KOPT-K1 (cell line): ENCODE results near the gene CEBPB.

Experiments used
- H3K27ac ChIP-seq: fragments of 200-600 bp; sonication (generic); 2 replicates; pipeline ENCODE4 v1.5.1; 2016; ENCODE audit warnings: antibody characterized with exemption, mild to moderate bottlenecking, low read depth, low read length; ENCODE audit not compliant: poor library complexity, severe bottlenecking
- H3K36me3 ChIP-seq: fragments of 200-600 bp; sonication (generic); 2 replicates; pipeline ENCODE4 v1.5.1; 2017; ENCODE audit warnings: antibody characterized with exemption, mild to moderate bottlenecking, low read length, moderate library complexity; ENCODE audit not compliant: insufficient read depth
- H3K9me3 ChIP-seq: fragments of 200-600 bp; sonication (generic); 2 replicates; pipeline ENCODE4 v1.5.1; 2017; ENCODE audit warnings: antibody characterized with exemption, low read length, mild to moderate bottlenecking; ENCODE audit not compliant: insufficient read depth, poor library complexity, severe bottlenecking

The CEBPB gene

DNA sequence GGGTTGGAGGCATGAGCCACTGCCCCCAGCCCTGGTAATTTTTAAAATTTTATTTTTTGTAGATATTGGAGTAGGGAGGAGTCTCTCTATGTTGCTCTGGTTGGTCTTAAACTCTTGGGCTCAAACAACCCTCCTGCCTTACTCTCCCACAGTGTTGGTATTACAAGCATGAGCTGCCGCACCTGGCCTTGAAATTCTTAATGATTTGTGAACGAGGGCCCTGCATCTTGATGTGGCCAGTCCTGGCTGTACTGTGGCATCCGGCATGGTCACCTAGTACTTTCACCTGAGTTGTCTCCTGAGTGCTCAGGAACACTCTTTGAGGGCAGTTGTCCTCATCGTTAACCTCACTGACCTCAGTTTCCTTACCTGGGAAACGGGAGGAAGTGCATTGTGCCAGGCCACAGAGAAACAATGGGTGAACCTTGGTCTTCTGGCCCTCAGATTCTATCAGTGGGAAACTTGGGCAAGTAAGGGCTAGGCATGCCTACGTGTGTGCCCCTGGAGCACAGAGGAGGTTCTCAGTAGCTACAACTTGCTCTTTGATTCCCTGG lies 19.5 kb downstream of the CEBPB start:
- H3K36me3 ChIP-seq = no peaks in the 10 kb centered on the region
- H3K9me3 ChIP-seq = no peaks in the 10 kb centered on the region
- H3K27ac ChIP-seq = no peak overlapping the region

GRCh38 chr20:50211091-50211490 lies 20.5 kb downstream of the CEBPB start:
- H3K9me3 ChIP-seq = no peaks in the 10 kb centered on the region
- H3K36me3 ChIP-seq = no peaks in the 10 kb centered on the region
- H3K27ac ChIP-seq = no peak overlapping the region

- H3K9me3 ChIP-seq = no peaks in the 10 kb centered on the region
- no peak overlapping the region for H3K27ac ChIP-seq
- no peaks in the 10 kb centered on the region for H3K36me3 ChIP-seq
Measured at GRCh38 chr20:50213531-50214106, 23.0 kb downstream of the CEBPB start.

- Histone ChIP-seq H3K27ac (no peak overlapping the region), H3K36me3 (no peaks in the 10 kb centered on the region), H3K9me3 (no peaks in the 10 kb centered on the region)
Measured at GRCh38 chr20:50214226-50215024, 23.8 kb downstream of the CEBPB start.

DNA sequence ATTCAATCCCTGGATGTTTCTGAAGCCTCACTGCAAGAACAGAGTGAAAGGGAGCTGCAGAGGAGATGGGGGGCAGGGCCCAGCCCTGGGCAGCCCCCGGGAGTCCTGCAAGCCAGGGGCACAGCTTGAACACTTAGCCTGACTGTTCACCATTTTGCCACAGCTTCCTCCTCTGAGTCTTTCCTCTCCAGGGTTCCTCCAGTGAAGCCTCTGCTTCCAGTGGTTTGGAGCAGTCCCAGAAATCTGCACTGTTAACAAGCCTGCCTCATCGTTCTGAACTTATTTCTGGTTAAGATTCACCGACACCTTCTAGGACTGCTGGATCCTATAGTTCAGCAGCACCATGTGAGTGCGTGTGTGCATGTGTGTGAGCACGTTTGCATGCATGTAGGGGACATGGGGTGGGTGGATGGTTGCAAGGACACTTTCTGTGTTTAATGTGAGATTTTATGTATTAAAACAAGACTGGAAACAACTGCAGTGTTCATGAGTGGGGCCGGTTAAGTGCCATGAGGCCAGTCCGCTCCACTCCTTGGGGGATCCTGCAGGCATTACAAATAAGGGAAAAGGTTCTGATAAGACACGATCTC lies 24.6 kb downstream of the CEBPB start:
- no peak overlapping the region for H3K27ac ChIP-seq
- H3K36me3 ChIP-seq = no peaks in the 10 kb centered on the region
- H3K9me3 ChIP-seq = no peaks in the 10 kb centered on the region

- no peaks in the 10 kb centered on the region for H3K36me3 ChIP-seq
- no peaks in the 10 kb centered on the region for H3K9me3 ChIP-seq
- no peak overlapping the region for H3K27ac ChIP-seq
Measured at GRCh38 chr20:50215926-50216325, 25.3 kb downstream of the CEBPB start.

- Histone ChIP-seq H3K9me3 (no peaks in the 10 kb centered on the region), H3K36me3 (no peaks in the 10 kb centered on the region), H3K27ac (no peak overlapping the region)
Measured at GRCh38 chr20:50216543-50217206, 26.0 kb downstream of the CEBPB start.

DNA sequence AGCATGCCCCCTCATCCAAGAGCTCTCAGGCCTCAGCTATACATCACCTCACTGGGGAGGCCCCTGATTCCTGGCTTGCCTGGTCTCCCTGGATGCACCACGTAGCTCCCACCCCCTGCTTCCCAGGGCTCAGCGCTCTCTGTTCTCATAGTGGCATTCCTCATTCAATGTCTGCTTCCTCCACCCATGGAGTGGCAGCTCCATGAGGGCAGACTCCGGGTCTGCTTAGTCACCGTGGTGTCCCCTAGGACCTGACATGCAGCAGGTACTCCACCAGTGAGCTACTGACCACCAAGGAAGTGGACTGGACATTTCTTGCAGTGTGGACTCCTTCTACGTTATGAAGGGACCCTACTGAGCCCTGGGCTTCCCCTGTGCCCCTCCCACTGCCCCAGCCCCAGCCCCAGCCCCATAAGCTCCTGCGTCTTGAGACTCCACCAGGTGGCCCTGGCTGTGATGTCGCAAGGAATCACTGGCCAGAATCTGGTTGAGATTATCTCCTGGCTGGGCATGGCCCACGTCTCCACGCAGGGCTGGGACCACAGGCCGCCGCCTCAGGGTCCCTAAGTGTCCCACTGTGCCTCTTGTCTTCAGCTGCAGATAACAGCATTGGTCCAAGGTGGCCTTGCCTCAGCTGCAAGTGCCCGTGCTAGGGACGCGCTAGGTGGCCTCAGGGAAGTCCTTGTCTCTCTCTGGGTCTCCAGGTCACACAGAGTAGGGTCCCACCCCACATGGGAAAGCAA lies 26.7 kb downstream of the CEBPB start:
- Histone ChIP-seq H3K36me3 (no peaks in the 10 kb centered on the region), H3K27ac (no peak overlapping the region), H3K9me3 (no peaks in the 10 kb centered on the region)

GRCh38 chr20:50218987-50219435 lies 28.4 kb downstream of the CEBPB start:
- Histone ChIP-seq H3K9me3 (no peaks in the 10 kb centered on the region), H3K27ac (no peak overlapping the region), H3K36me3 (no peaks in the 10 kb centered on the region)

DNA sequence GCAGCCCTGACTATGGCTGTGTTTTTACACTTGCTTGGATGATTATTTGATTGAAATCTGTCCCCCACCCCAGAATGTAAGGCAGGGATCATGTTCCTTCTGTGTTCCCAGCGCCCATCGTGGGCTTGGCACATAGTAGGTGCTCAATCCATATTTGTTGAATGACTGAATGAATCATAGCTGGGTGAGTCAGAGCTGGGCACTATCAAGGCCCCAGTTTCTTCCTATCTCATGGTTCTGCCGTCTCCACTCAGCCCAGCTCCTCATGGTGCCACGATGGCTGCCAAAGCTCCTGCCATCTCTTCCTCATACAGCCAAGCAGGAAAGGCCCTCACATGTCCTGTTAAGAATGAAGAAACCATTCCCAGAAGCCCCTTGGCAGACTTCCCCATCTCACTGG lies 29.0 kb downstream of the CEBPB start:
- no peaks in the 10 kb centered on the region for H3K9me3 ChIP-seq
- no peak overlapping the region for H3K27ac ChIP-seq
- H3K36me3 ChIP-seq = no peaks in the 10 kb centered on the region

DNA sequence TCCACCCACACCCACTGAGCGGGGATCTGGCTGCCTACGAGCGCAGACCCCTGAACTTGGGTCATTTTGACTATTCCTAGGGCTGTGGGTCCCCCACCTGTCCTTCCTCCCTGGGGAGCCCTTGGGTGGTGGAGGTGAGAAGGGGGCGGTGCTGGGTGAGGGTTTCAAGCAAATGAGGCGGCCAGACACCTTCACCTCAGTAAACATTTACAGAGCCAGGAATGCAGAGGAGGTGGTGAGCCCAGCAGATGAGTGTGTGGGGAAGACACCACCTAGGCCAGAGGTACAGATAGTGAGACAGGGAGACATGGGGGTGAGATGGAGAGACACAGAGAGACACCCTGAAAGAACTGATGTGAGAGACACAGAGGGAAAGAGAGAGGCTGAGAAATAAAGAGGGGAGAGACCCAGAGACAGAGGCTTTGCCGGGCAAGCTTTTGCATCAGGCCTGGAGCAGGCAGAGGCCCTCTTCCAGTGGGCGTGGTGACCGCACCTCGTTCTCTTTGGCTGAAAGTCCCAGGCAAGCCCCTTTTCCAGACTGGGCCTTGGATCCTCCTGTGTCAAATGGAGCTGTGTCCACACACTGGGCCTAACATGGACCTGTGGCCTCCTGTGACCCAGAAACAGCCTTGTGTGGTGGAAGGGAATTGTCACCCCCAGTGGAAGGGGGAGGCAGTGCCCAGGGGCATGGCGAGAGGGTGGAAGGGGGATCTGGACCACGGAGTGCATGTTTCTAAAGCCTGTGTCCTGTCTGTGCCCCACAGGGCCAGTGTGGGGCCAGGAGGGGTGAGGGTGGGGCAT lies 29.7 kb downstream of the CEBPB start:
- Histone ChIP-seq H3K9me3 (no peaks in the 10 kb centered on the region), H3K27ac (no peak overlapping the region), H3K36me3 (no peaks in the 10 kb centered on the region)

- Histone ChIP-seq H3K36me3 (no peaks in the 10 kb centered on the region), H3K9me3 (no peaks in the 10 kb centered on the region), H3K27ac (no peak overlapping the region)
Measured at GRCh38 chr20:50220894-50221365, 30.3 kb downstream of the CEBPB start.

DNA sequence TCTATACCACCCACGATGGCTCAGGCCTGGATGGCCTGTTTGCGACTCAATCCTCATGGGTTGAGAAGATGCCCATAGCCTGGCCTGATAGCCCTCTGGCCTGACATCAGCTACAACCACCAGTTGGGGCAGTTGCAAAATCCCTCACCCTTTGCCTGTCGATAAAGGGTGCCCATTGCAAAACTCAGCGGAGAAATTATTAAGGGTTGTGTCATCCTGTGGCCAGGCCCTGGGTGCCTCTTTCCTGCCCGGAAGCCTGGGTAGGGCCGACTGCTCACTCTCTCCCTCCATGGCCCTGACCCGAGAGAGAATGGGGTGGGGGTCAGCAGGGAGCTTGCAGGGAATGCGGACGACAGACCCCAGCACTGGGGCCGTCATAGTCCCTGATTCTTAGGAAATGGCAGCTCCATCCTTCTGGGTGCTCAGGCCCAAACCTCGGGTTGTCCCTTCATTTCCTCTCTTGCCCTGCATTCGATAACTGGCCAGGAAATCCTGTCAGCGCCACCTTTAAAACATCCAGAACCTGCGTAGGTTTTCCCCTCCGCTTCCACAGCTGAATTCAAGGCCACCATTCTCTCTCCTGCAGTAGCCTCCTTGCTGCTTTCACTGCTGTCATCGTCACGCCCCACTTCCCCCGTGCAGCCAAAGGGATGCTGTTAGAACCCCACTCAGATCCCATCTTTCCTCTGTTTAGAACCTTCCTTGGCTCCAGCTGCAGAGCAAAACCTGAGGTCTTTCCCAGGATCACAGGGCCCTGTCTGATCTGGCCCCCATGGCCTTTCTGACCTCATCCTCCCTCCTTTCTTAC lies 31.1 kb downstream of the CEBPB start:
- H3K9me3 ChIP-seq = no peaks in the 10 kb centered on the region
- no peaks in the 10 kb centered on the region for H3K36me3 ChIP-seq
- no peak overlapping the region for H3K27ac ChIP-seq
